Measurements from ENCODE around the gene STARD5. TPM values are rescaled to one million over a fixed set of nuclear protein-coding genes. Genes with fewer than 3 reads are reported as not detected.

STARD5 gene
- total and polyA plus RNA-seq, 2 of the 8 experiments (the other 6 are each of a cell fraction or from before 2014, with no cell fraction given), result 5.5 to 10.4 TPM

DNA sequence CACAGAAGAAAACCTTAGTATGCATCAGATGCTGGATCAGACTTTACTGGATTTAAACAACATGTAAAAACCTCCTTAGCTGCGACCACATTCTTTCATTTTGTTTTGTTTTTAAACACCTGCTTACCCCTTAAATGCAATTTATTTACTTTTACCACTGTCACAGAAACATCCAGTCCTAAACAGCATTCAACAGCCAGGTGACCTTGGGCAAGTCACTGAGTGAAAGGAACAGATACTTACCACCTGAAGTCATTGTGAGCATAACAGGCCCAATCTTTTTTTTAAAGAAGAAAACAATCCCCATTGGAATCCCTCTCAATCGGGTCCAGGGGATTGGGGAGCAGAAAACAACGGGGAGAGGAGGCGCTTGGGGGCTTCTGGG, 390 bp downstream of the STARD5 start:
- peak overlapping the region; percentile 56 to 80 (median 72); a peak in 6 of 7 replicates for H3K9ac ChIP-seq (replicated peaks in 1 of 4; ENCODE audit: extremely low read depth in 1 of 4, low read depth in 3 of 4, low read length in 3 of 4)
- H3K4ac ChIP-seq (replicated peaks; ENCODE audit: insufficient read length, low read depth, low read length), result no peak overlapping the region
- H3K79me1 ChIP-seq (ENCODE audit: low read depth, low read length), result no peaks in the 10 kb centered on the region
- no peak overlapping the region for H2BK12ac ChIP-seq (ENCODE audit: low read depth, low read length)
- no peak overlapping the region for H3K56ac ChIP-seq (replicated peaks; ENCODE audit: insufficient read length, low read depth, low read length)
- peaks cover 6% of the 10 kb centered on the region; the same call in 1 of the 2 replicates for H3K23me2 ChIP-seq (ENCODE audit: low read depth, low read length)
- peak overlapping the region; percentile 82; the same call in 1 of the 2 replicates for H4K8ac ChIP-seq (ENCODE audit: extremely low read depth, insufficient read depth, low read length)
- H2BK5ac ChIP-seq (ENCODE audit: low read depth, low read length), result no peak overlapping the region; the same call in 1 of the 2 replicates
- peaks cover 0 to 8% (median under 1%) of the 10 kb centered on the region in 4 experiments; a peak in 4 of 7 replicates for H3K4me1 ChIP-seq (replicated peaks in 1 of 4; ENCODE audit: control insufficient read depth in 3 of 4, insufficient read depth in 4 of 4, low read length in 3 of 4)
- no peak overlapping the region for H4K5ac ChIP-seq (ENCODE audit: insufficient read length, low read depth, low read length)
- no peak for FAIRE-seq
- H3K23ac ChIP-seq (ENCODE audit: insufficient read length), result no peak overlapping the region
- H3K18ac ChIP-seq (ENCODE audit: extremely low read depth, low read length), result no peak overlapping the region
- H2BK20ac ChIP-seq (ENCODE audit: low read length), result no peak overlapping the region
- 0 out of 7 replicates have a peak, but pooled peaks cover 0 to 3% (median 0%) of the 10 kb centered on the region in 4 experiments for H3K27me3 ChIP-seq (replicated peaks in 1 of 4; ENCODE audit: control insufficient read depth in 3 of 4, extremely low read depth in 1 of 4, insufficient read depth in 3 of 4, low read length in 3 of 4)
- peaks cover 0 to 4% of the 10 kb centered on the region in 2 experiments for H4K20me1 ChIP-seq (replicated peaks in 1 of 2; ENCODE audit: control insufficient read depth in 1 of 2, insufficient read depth in 2 of 2, low read length in 2 of 2)
- no peaks in the 10 kb centered on the region for H3K79me2 ChIP-seq (ENCODE audit: control insufficient read depth in 1 of 2, insufficient read depth in 2 of 2, low read length in 2 of 2)
- 9% methylated on average over 4 of the region's 4 CpGs; no CpG with 5 or more reads in 1 of the 2 experiments for WGBS, 2 experiments (ENCODE audit: extremely low coverage in 1 of 2, insufficient coverage in 1 of 2, insufficient read length in 1 of 2, insufficient replicate concordance in 2 of 2, low coverage in 1 of 2, low lambda C conversion rate in 2 of 2, missing lambda C conversion rate in 1 of 2)
- H3K36me3 ChIP-seq (ENCODE audit: control insufficient read depth in 2 of 4, insufficient read depth in 4 of 4, low read length in 3 of 4), result peaks cover 0 to 3% (median 0%) of the 10 kb centered on the region in 4 experiments; a peak in 2 of 8 replicates
- H2AFZ ChIP-seq (ENCODE audit: low read length), result peak overlapping the region; percentile 87; the same call in 1 of the 2 replicates
- no peaks in the 10 kb centered on the region for H3K9me3 ChIP-seq (ENCODE audit: insufficient read depth in 2 of 2, low read depth in 1 of 2, low read length in 1 of 2)
- peak overlapping the region; percentile 58 to 82 (median 75) for H3K4me3 ChIP-seq (ENCODE audit: extremely low read depth in 1 of 4, insufficient read depth in 2 of 4, low read depth in 3 of 4, low read length in 4 of 4)
- H4K91ac ChIP-seq (replicated peaks; ENCODE audit: insufficient read length, low read length), result no peak overlapping the region
- no peak overlapping the region for H3K14ac ChIP-seq (ENCODE audit: insufficient read length)
- H2AK5ac ChIP-seq (ENCODE audit: low read depth, low read length), result no peak overlapping the region
- H3K4me2 ChIP-seq (ENCODE audit: insufficient read depth in 1 of 2, low read depth in 2 of 2, low read length in 2 of 2), result peak overlapping the region; percentile 72 to 79
- no peak overlapping the region for H2BK120ac ChIP-seq (replicated peaks; ENCODE audit: low read depth, low read length)
- no peak overlapping the region; the same call in 1 of the 2 replicates for H2BK15ac ChIP-seq (ENCODE audit: low read length)
- POLR2A ChIA-PET (ENCODE audit: partially characterized antibody), result interaction anchor here (0.6 to 2.7 kb wide), 13 partner anchors 9 to 57 kb away, joined by 3 to 9 read pairs (median 3); no protein-coding TSS in a partner anchor
- no peak for TF ChIP-seq SIRT6 (IDR thresholded peaks at IDR 0.05; ENCODE audit: low read length)
- no peak for TF ChIP-seq RAD21 (IDR thresholded peaks at IDR 0.05 in 1 of 2, conservative IDR thresholded peaks at IDR 0.05 in 1 of 2; ENCODE audit: low read depth in 2 of 2, low read length in 2 of 2)
- no peak for TF ChIP-seq SUZ12 (IDR thresholded peaks at IDR 0.05; ENCODE audit: low read length)
- no peak for TF ChIP-seq KDM5A (IDR thresholded peaks at IDR 0.05; ENCODE audit: low read length)
- TF ChIP-seq SP4 (IDR thresholded peaks at IDR 0.05; ENCODE audit: low read length), result no peak
- no peak for TF ChIP-seq CEBPB (IDR thresholded peaks at IDR 0.05; ENCODE audit: low read depth, low read length)
- TF ChIP-seq POLR2A (IDR thresholded peaks at IDR 0.05; ENCODE audit: control extremely low read depth in 1 of 2, low read depth in 2 of 2, low read length in 2 of 2), result no peak
- no peak overlapping the region for H3K27ac ChIP-seq (ENCODE audit: low read depth, low read length)
- no peak for DNase-seq (ENCODE audit: low read depth in 1 of 2, low spot score in 2 of 2)
- CTCF ChIA-PET (ENCODE audit: partially characterized antibody), result interaction anchor here (1.2 to 1.6 kb wide), 3 partner anchors 12 to 76 kb away, joined by 3 to 6 read pairs (median 3); no protein-coding TSS in a partner anchor

Measured in H1 (cell line).